Smooth muscle cell of the pulmonary artery (primary cell): Measurements from ENCODE around the gene FLNB. TPM values are rescaled to one million over a fixed set of nuclear protein-coding genes. Genes with fewer than 3 reads are reported as not detected.

Experiments
- total RNA-seq: library from RNA; depleted of rRNA; stranded (reverse); fragments of >200 nt; gene quantifications from 2 replicates; pipeline ENCODE4 v1.2.3, GENCODE V29; 2014

The FLNB gene, protein sequence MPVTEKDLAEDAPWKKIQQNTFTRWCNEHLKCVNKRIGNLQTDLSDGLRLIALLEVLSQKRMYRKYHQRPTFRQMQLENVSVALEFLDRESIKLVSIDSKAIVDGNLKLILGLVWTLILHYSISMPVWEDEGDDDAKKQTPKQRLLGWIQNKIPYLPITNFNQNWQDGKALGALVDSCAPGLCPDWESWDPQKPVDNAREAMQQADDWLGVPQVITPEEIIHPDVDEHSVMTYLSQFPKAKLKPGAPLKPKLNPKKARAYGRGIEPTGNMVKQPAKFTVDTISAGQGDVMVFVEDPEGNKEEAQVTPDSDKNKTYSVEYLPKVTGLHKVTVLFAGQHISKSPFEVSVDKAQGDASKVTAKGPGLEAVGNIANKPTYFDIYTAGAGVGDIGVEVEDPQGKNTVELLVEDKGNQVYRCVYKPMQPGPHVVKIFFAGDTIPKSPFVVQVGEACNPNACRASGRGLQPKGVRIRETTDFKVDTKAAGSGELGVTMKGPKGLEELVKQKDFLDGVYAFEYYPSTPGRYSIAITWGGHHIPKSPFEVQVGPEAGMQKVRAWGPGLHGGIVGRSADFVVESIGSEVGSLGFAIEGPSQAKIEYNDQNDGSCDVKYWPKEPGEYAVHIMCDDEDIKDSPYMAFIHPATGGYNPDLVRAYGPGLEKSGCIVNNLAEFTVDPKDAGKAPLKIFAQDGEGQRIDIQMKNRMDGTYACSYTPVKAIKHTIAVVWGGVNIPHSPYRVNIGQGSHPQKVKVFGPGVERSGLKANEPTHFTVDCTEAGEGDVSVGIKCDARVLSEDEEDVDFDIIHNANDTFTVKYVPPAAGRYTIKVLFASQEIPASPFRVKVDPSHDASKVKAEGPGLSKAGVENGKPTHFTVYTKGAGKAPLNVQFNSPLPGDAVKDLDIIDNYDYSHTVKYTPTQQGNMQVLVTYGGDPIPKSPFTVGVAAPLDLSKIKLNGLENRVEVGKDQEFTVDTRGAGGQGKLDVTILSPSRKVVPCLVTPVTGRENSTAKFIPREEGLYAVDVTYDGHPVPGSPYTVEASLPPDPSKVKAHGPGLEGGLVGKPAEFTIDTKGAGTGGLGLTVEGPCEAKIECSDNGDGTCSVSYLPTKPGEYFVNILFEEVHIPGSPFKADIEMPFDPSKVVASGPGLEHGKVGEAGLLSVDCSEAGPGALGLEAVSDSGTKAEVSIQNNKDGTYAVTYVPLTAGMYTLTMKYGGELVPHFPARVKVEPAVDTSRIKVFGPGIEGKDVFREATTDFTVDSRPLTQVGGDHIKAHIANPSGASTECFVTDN (N-terminal part only)
- 127 and 300 TPM in 2 replicates for total RNA-seq

DNA sequence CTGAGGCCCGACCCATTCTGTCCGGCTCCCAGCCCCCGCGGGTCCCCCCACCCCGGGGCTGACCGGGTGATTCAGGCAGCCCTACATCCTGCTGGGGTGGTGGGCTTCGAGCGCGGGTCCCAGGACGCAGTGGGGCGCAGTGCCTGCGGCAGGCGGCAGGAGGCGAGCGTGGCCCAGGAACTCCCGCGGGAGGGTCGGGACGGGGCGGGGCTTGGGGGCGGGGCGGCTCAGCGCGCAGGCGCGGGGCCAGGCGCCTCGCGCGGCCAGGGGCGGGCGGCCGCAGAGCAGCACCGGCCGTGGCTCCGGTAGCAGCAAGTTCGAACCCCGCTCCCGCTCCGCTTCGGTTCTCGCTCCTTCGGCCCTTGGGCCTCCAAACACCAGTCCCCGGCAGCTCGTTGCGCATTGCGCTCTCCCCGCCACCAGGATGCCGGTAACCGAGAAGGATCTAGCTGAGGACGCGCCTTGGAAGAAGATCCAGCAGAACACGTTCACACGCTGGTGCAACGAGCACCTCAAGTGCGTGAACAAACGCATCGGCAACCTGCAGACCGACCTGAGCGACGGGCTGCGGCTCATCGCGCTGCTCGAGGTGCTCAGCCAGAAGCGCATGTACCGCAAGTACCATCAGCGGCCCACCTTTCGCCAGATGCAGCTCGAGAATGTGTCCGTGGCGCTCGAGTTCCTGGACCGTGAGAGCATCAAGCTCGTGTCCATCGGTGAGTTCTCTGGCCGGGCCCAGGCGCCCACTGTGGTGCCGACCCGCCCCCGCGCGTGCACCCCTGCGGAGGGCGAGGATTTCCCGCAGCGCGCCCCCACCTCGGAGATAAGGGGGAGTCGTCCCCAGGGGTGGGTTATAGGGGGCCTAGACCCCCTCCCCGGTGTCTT, at the start of gene FLNB:
TSS of gene FLNB (plus strand) at position 282 of the 885 bp plus-strand sequence. CDS start at position 425, 143 bp downstream.

DNA sequence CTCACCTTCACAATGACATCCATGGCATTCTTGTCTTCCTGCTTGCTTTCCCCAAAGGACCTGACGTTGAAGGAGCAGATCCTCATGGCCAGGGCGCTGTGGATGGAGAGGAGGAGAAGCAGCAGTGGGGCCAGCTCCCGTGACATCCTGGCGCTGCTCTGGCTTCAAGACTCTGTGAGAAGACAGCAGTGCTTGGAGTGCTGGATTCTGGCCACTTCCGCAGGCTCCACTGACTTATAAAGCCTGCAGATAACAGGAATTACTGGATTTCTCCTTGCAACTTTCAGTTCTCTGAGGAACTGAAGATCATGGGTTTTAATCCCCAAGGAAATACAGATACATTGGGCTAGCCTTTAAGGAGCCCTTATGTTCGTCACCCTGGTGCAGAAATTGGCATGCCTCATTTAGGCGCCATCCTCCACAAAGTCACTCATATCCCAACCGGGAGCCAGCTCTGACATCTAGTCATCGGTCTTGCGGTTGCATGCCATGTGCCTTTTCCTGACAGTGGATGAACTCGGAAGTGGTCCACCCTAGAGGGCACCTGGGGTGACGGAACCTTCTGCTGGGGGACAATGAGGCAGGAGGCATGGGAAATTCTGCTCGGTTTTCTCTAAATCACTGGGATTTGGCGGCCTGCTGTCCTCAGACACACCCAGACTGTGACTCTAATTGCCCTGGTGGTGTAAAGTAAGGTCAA, 202.7 kb downstream of the FLNB start, which contains the start of gene DNASE1L3:
TSS of gene DNASE1L3 (minus strand) at position 212 of the 700 bp plus-strand sequence. CDS start at position 146, 66 bp downstream.

Other genes with a start within 250 kb of the FLNB start
- gene DNASE1L3, start 202.6 kb downstream of the FLNB start, total RNA-seq, result 0.07 TPM in 1 of 2 replicates, not detected in the other
- 10.0 and 13.8 TPM in 2 replicates for gene ABHD6, start 229.4 kb downstream of the FLNB start, total RNA-seq